Lower lobe of right lung (tissue), 2 donors: ENCODE data around the gene C14orf180. TPM values are rescaled to one million over a fixed set of nuclear protein-coding genes. Genes with fewer than 3 reads are reported as not detected.

Experiments used
- ATAC-seq, 2 donors: fragments of 200-7000 bp; cut with Tn5 transposase; one replicate each; pipeline ENCODE4 v1.9.1; 2020 to 2022; ENCODE audit warnings: mild to moderate bottlenecking in 2 of 2, moderate library complexity in 2 of 2
- DNase-seq: peaks from one replicate; pipeline ENCODE4 v3.0.0-alpha.2; 2020
- H3K27ac ChIP-seq: fragments of 200-600 bp; one replicate; pipeline ENCODE4 v1.8.0; 2022
- H3K27me3 ChIP-seq: fragments of 200-600 bp; one replicate; pipeline ENCODE4 v1.8.0; 2022; ENCODE audit warnings: low read depth
- H3K36me3 ChIP-seq: fragments of 200-600 bp; one replicate; pipeline ENCODE4 v1.8.0; 2022; ENCODE audit warnings: mild to moderate bottlenecking
- H3K4me1 ChIP-seq: fragments of 200-600 bp; one replicate; pipeline ENCODE4 v1.8.0; 2022
- H3K4me3 ChIP-seq: fragments of 200-600 bp; one replicate; pipeline ENCODE4 v1.8.0; 2022; ENCODE audit warnings: mild to moderate bottlenecking
- H3K9me3 ChIP-seq: fragments of 200-600 bp; one replicate; pipeline ENCODE4 v1.8.0; 2022
- CTCF ChIP-seq: fragments of 200-600 bp; IDR thresholded peaks from one replicate; pipeline ENCODE4 v1.8.0; 2022; ENCODE audit warnings: antibody characterized with exemption, mild to moderate bottlenecking
- intact Hi-C: fragments of 100-400 bp; cut with DNase I; formaldehyde crosslinking; loops from one replicate; pipeline ENCODE4 v1.11.0; 2022
- total RNA-seq: library from RNA; stranded (reverse); fragmentation: NEBNext Ultra II Directional; extraction: Animal tissue kit (Norgen Biotek cat#: 25700); gene quantifications from one replicate; pipeline ENCODE4 v1.2.1, GENCODE V29; 2021
- donor health status: DM: no; HTN: yes; CAD: no; lungs with severe emphysema.

Gene C14orf180
- total RNA-seq, 1 donor from 2014 or later: 0.18 TPM

DNA sequence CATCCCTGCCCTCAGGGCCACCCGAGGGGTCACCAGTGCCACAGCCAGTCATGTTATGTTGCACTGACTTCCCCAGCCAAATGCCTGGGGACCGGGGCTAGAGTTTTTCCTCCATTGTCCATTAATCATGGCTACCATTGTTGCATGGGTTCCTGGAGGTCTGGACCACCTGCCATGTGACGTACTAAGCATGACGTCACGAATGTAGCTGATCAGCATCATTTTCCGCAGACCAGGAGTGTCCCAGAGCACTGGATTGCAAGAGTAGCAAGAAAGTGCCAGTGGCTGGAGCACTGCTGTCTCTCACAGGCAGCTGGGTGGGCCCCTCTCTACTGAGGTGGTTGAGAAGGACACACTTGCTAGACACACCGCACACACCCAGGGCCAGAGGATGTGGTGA lies 6.9 kb upstream of the C14orf180 start:
- Histone ChIP-seq H3K9me3 (no peaks in the 10 kb centered on the region), H3K27me3 (peaks cover 53% of the 10 kb centered on the region), H3K27ac (no peak overlapping the region), H3K4me1 (no peaks in the 10 kb centered on the region), H3K36me3 (no peaks in the 10 kb centered on the region), H3K4me3 (no peak overlapping the region)
- DNase-seq (no peak), ATAC-seq (no peak)
- intact Hi-C loops: no loop called here
- TF ChIP-seq CTCF: no peak

DNA sequence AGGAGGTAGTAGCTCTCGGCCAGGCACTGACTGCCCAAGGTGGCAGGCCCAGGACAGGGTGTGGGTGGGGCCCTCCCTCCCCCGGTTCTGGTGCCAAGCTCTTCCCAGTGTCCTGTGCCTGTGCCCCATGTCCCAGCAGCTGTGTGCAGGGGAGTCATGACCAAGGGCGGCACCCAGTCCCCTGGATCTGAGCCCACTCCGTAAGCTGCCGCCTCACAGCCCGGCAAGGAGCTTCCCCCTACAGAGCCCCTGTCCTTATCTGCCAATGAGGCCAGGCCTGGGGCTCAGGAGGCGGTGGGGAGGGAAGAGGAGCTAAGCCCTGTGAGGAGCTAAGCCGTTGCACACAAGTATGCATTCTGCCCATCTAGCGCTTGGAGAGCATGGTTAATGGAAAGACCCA lies 5.6 kb upstream of the C14orf180 start:
- no peak overlapping the region for H3K27ac ChIP-seq
- ATAC-seq: no peak
- peaks cover 56% of the 10 kb centered on the region for H3K27me3 ChIP-seq
- intact Hi-C loops: no loop called here
- TF ChIP-seq CTCF: no peak
- H3K9me3 ChIP-seq: no peaks in the 10 kb centered on the region
- H3K4me3 ChIP-seq: no peak overlapping the region
- no peaks in the 10 kb centered on the region for H3K4me1 ChIP-seq
- H3K36me3 ChIP-seq: no peaks in the 10 kb centered on the region
- no peak for DNase-seq

GRCh38 chr14:104574536-104574935 lies 5.0 kb upstream of the C14orf180 start:
- Histone ChIP-seq H3K9me3 (no peaks in the 10 kb centered on the region), H3K36me3 (no peaks in the 10 kb centered on the region), H3K27ac (no peak overlapping the region), H3K27me3 (peaks cover 62% of the 10 kb centered on the region), H3K4me1 (no peaks in the 10 kb centered on the region), H3K4me3 (no peak overlapping the region)
- ATAC-seq (no peak), DNase-seq (no peak)
- TF ChIP-seq CTCF: no peak
- intact Hi-C loops: no loop called here

- no peaks in the 10 kb centered on the region for H3K4me1 ChIP-seq
- TF ChIP-seq CTCF: no peak
- H3K4me3 ChIP-seq: no peak overlapping the region
- no peaks in the 10 kb centered on the region for H3K9me3 ChIP-seq
- no peaks in the 10 kb centered on the region for H3K36me3 ChIP-seq
- DNase-seq (no peak), ATAC-seq (no peak)
- intact Hi-C loops: no loop called here
- H3K27ac ChIP-seq: no peak overlapping the region
- peaks cover 66% of the 10 kb centered on the region for H3K27me3 ChIP-seq
Observed at GRCh38 chr14:104574978-104575583, 4.5 kb upstream of the C14orf180 start.

DNA sequence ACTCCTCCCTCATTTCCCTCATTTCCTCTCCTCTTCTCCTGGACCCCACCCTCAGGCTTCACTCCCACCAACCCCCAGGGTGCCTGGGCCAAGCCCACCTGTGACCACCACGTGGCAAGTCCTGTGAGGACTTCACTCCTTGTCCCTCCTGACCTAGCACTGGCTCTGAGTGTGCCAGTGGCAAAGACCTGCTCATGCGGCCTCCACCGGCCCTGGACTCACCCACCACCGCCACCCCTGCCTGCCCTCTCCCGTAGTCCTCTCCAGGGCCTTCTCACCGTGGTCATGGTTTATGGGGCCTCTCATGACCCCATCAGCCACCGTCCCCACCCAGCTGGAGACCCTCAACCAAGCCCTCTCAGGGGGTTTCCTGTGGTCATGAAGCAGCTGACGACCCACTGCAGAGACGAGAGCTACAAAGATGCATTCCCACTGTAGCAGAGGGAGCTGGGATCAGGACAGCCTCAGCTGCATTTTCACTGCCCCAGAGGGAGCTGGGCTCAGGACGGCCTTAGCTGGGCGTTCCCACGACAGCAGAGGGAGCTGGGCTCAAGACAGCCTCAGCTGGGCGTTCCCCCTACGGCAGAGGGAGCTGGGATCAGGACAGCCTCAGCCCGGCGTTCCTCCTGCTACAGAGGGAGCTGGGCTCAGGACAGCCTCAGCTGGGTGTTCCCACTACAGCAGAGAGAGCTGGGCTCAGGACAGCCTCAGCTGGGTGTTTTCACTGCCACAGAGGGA lies 3.2 kb upstream of the C14orf180 start:
- Histone ChIP-seq H3K27ac (no peak overlapping the region), H3K36me3 (no peaks in the 10 kb centered on the region), H3K9me3 (no peaks in the 10 kb centered on the region), H3K27me3 (peaks cover 62% of the 10 kb centered on the region), H3K4me3 (no peak overlapping the region), H3K4me1 (no peaks in the 10 kb centered on the region)
- TF ChIP-seq CTCF: no peak
- intact Hi-C loops: no loop called here
- DNase-seq: no peak
- no peak for ATAC-seq
